Stimulated activated CD8-positive, alpha-beta memory T cell treated with anti-CD3 and anti-CD28 coated beads, Interleukin-15, amount 100 ng/mL, for 1 hour (primary cell): ENCODE data around the gene POU2AF1.
"Not testable (repeated sequence)": the region's sequence is repeated elsewhere in the genome, so short reads cannot be mapped to it uniquely, and the experiment has no call there.

Experiments
- DNase-seq: peaks from one replicate; pipeline ENCODE4 v3.0.0-alpha.2; 2020; ENCODE audit warnings: low read depth

POU2AF1 gene

DNA sequence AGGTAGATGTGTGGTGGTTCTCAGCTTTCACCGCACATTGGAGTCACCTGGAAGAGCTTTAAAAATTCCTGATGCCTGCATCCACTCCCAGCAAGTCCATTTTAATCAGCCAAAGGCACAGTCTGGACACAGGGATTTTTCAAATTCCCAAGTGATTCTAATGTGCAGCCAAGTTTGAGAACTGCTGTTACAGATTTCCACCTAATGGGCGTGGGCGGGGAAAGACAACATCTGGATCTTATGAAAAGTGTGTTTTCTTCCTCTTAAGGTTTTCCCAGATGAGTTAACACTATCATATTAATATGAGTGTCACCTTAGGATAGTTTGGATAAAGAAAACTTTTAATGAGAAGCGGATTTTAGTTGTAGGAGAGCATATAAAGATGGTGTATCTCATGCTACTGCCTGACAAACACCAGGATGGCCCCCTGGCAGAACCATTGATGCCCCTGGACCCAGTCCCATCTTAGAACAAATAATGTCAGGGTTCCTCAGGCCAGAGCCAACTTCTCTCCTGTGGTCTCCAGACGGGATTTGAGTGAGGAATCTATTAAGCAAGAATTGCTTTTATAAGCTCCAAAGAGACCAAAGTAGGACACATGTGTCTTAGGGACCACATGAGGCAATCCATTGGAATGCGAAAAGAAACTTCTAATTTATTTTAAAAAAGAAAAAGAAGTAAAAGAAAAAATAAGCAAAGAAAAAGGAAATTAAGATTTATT, 31.9 kb downstream of the POU2AF1 start:
- no peak for DNase-seq

DNA sequence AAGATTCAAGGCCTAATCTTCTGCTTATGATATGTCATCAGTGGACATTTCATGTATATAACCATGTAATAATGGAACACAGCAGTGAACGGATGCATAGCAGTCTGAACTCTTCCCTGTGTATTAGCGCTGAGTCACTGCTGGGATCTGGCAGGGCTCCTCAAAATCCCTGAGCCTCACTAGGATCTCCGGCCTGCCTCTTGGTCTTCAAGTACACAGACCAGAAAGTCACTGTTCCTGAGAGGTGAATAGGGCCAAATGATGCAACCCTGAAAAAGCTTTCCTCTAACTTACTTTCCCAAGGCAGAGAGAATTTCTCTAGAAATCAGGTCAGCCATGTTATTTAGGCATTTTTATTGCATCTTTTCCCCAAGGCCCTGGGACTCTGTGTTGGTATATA, 35.0 kb downstream of the POU2AF1 start:
- DNase-seq = no peak

DNA sequence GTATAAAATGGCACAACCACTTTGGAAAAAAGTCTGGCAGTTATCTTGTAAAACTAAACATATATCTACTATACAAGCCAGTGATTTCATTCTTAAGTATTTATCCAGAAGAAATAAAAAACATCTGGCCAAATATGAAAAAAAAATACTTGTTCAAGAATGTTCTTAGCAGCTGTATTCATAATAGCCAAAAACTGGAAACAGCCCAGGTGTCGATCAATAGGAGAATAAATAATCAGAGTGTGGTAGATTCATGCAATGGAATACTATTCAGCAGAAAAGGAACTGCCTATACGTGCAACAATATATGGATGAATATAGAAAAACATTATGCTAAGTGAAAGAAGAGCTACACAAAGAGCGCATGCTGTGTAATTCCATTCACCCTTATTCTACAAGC, 36.7 kb downstream of the POU2AF1 start:
- DNase-seq = no peak

DNA sequence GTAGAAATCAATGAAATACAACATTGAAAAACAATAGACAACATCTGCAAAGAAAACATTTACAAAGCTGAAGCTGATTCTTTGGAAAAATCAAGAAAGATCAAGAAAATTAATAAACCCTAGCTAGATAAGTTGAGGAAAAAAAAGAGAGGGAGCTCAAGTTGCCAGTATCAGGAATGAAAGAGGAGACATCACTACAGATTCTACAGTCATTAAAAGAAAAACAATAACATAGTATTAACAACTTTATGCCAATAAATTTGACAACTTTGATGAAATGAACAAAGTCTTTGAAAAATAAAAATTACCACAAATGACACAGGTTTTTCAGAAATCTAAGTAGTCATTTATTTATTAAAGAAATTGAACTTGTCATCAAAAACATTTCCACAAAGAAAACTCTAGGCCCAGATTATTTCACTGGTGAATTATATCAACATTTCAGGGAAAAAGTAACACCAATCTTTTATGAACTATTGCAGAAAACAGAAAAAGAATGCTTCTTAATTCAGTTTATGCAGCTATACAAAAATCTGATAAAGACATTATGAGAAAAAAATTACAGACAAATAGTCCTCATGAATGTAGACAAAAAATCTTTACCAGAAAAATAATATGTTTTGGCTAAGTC, 39.2 kb downstream of the POU2AF1 start:
- DNase-seq = no peak

DNA sequence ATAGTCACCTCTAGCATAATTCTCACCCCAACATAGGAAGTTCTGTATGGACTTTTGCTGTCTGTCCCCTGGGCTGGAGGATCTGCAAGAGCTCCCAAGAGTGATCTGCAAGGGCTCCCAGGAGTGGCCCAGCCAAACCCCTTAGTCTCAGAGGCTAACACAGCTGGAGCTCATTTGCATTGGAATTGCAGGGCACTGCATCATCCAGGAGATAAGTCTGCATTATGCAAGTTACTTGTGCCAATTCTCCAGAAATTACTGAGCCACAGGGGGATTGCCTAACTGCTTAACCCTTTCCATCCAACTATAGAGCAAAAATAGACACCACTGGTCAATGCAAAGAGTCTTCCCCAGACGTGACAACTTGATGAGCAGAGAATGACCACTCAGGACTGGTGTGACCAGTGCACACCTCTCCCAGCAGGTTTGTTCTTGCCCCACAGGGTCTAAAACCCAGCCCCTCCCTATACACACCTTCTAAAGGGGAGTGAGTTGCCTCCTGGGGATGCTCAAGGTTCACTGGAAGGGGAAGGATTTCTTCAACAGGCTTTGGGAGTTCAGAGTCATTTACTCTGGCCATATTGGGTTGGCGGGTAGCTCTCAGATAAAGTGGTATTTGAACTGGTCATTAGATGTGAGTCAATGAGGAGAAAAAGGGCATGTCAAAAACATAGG, 42.4 kb downstream of the POU2AF1 start:
- no peak for DNase-seq

DNA sequence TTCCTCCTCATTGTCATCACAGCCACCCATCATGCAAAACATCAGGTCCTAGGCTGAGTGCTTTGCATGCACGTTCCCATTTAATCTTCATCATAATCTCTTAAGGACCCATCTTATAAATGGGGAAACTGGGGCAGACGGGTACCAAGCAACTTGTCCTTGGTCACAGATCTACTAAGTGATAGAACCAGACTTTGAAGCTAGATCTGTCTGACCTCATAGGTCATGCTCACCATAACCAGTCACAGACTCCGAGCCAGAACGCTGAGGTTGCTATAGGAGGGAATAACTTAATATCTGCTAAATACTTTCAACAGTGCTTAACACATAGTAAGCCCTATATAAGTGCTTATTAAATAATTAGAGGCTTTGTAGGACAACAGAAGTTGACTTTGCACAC, 43.0 kb downstream of the POU2AF1 start:
- no peak for DNase-seq

DNA sequence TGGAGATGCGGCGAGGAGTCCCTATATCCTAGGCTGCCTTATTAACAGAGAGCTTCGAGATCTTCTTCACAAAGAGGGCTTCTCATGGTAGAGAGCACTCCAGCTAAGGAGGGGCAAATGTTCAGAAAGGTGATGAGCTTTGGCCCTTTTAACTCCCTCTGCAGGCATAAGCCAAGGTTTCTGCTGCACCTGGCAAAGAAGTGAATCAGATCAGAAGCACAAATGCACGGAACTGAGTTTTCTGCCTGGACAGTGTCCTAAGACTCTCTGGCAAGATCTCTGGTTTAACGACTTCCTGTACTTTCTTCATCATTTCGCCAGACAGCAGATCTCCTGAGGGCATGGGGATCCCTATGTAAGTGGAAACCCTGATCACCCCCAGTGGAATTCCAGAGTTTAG, 43.5 kb downstream of the POU2AF1 start:
- no peak for DNase-seq

DNA sequence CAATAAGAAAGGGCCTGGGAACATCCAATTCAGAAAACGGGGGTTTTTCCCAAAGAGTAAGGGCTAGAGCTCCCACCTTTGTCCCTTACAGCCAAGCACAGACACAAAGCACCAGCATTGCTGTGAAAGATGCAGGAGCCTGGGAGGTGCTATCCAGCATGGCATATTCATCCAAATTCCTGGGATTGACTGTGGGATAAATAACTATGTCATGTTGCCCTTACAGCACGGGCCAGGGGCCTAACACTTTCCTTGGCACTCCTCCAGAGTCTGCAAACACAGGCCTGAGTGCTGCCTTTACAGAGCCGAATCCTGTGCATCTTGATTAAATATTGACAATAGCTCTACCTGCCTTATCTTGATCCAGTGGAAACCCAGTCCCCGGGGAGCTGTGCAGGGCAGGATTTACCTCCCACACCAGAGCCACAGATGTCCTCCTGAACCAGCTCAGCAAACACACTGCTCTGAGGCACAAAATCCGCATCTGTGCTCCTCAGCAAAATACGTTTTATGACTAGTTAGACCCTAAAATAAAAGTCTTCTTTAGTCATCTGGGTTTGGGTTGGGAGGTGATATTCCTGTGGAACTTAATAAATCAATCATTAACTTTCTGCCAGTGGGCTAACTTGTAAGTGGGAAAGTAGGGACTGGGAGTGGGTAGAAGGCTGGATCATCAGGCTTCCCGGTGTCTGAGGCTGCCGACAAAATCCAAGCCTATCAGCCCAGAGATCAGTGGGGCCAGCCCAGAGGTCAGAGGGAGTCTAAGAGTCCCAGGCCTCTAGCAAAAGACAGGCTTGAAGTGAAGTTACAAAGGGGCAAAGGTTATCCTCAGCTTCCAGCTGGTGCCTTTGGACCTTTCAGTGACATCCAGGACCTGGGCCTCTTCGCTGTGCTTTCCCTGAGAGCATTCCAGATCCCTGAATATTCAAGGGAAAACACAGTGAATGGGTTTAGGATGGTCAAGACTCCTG, 44.3 kb downstream of the POU2AF1 start:
- DNase-seq = no peak

DNA sequence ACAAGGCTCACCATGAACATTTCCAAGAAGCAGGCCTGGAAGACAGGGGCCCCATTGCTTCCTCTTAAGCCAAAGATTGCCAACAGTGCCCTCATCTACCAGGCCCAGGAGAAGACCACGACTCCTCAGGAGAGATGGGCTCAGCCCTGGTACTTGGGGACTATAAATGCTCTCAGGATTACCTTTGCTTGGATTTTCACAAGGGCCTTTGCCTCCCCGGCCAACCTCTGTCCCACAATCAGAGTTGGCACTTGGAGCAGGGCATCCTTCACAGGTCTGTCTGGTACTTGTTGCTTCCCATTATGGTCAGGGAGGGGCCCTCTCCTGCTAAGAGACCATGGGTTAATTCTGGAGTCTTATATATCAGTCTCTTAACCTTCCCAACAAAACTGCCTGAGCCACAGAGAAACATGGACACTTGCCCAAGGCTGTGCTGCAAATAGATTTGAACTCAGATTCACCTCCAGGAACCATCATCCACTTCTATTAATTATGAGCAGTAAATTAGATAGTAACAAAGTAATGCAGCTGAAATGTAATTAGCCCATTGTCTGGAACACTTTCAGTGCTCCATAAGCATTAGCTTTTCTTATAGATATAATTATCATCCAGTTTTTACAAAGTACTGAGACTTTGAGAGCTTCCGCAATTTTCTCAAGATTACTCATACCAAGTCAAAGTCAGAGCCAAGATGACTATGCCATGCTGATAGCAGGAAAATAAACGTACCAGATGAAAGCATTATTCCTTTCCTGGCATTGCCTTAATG, 47.2 kb downstream of the POU2AF1 start:
- no peak for DNase-seq

DNA sequence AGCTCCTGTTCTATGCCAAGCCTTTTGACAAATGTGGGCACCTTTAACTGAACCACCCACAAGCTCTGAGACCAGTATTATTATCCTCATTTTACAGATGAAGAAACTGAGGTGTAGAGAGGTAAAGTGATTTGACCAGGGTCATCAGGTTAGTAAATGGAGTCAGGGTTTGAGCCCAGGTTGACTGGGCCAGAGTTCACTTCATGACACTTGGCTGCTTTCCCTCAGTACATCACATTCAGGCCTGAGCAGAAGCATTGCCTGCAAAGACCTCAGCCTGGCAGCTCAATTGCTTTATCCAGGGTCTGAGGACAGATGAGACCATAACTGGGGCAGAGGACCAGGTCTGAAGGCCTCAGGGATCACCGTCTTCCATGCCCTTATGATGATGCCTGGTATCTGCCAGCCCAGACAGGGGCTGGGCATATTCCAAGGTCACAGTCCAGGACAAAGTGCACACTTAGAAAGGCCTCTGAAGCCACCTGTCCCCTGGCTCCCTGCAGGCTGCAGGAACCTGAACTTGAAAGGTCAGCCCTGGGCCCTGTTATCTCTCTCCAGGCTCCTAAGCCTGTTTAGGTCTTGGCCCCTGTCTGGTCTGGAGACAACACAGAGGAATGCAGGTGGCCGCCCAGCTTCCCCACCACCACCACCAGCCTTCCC, 48.7 kb downstream of the POU2AF1 start:
- DNase-seq = no peak

DNA sequence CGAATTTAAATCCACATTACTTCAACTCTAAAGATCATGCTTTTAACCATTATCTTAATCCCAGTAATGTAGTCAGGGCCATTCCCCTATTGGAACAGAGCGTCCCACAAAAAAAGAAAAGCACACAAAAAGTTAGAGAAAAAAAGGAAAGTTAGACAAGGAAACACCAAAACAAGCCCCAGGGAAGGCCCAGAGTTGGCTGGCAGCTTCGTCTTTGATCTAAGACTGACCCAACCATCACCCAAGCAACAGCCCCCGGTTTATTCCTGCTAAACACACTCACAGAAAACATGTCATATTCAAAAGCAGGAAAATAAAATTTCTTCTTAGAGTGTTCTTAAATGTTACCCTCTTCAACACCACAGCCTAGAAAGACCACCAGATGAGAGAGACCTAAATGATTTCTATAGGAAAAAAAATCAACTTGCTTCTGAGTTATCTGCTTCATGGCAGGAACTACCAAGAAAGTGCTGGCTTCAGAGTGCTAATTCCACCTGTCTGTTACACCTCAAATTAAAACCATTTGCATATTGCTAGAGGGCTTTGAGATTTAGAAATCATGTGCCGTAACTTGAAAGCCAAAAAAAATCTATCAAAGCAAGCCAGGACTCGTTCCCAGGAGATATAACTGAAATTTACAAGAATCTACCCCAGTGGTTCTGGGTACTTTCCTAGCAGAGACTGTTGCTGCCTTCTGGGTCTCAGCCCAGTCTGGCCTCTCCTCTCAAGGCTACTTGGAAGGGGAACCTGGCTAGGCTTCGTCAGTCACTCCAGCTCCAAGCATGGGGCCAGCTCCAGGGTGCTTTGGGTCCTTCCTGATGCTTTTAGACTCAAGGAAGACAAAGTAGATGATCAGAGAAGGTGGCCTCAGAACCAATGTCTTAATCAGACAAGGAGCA, 49.5 kb downstream of the POU2AF1 start:
- no peak for DNase-seq

DNA sequence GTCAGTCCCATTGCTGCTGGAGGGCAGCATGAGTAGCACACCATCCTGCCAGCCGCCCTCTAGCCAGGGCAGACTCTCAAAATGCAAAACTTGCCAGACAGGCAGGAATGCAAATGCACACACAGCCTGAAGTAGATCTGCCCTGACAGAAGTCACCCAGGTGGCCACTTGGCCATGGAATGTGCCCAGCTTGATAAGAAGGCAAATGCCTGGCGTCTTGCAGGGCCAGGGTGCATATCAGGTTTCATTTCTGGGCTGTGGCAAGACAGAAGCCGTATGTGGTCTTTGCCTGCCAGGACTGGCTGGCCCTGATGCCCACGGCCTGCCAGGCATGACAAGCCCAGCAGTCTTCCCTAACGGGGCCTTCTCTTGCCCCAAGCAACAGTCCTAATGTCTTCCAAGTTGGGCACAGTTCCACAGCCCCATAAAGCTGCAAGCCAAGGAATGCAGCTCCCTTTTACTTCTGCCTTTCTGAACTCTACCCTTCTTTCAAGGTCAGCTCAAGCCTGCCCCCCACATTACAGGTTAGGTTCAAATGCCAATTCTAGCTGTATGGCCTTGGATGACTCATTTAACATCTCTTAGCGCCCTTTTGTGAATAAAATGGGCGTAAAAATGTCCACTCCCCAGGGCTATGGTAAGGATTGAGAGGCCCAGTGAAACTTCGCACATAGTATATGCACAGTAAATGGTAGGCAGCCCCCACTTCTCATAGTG, 51.0 kb downstream of the POU2AF1 start:
- DNase-seq = no peak

DNA sequence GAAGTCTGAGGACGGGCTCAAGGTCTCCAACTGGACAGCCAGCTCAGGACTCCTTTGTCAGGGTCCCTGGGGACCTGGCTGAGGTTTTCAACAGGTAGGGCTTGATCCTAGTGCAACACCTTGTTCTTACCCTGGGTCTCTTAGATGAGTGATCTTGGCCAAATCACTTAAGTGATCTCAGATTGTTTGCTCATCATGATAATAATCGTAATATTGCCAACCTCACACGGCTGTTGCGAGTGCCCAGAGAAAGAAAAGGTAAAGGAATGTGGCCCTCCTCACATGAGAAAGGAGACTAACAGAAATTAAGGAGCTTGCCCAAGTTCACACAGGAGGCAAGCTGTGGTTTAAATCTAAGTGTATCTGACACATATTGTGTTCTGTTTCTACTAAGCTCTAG, 52.3 kb downstream of the POU2AF1 start:
- DNase-seq = no peak

DNA sequence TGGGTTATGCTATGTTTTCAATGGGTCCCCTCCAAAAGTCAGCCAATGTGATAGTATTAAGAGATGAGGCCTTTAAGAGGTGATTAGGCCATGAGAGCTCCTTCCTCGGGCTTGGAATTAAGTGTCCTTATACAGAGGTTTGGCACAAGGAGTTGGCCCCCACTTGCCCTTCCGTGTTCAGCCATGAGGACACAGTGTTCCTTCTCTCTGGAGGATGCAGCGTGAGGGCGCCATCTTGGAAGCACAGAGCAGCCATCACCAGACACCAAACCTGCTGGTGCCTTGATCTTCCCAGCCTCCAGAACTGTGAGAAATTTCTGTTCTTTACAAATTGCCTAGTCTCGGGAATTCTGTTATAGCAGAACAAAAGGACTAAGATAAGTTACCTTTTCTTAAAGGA, 53.8 kb downstream of the POU2AF1 start:
- no peak for DNase-seq

DNA sequence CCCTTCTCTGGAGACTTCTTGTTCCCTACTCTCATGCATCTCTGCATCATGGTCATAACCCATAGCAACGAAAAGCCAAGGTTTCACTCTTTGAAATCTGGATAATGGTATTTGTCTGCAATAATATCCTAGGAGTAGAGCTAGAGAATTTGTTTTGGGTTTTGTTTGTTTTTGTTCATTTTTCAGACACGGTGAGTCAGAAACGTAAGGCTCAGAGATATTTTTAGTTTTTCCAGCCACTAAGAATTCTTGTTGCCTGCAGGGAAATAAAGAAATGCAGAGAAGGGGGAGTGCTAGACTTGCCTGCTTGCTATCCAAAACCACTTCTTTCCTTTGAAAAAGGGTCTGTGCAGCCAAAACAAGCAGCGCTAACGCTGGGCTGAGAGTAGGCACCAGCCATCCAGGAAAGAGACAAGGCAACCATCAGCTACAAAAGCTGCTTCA, 54.8 kb downstream of the POU2AF1 start:
- no peak for DNase-seq

DNA sequence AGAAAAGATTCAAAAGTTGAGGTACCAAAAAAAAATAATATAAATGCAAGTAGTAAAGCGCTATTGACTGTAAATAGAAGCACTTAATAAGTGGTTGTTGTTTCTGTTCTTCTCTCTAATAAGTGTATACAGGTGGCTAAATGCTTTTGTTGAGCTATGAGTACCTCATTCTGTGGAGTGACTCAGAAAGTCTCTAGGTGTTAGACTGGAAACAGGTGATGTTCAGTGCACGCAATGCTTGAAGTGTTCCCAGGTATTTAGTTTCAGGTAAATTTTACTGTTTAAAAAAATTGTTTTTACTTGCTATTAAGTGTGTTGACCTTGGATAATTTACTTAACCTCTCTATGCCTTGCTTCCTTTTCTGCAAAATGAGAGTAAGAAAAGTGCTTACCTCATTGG, 56.5 kb downstream of the POU2AF1 start:
- DNase-seq = no peak

DNA sequence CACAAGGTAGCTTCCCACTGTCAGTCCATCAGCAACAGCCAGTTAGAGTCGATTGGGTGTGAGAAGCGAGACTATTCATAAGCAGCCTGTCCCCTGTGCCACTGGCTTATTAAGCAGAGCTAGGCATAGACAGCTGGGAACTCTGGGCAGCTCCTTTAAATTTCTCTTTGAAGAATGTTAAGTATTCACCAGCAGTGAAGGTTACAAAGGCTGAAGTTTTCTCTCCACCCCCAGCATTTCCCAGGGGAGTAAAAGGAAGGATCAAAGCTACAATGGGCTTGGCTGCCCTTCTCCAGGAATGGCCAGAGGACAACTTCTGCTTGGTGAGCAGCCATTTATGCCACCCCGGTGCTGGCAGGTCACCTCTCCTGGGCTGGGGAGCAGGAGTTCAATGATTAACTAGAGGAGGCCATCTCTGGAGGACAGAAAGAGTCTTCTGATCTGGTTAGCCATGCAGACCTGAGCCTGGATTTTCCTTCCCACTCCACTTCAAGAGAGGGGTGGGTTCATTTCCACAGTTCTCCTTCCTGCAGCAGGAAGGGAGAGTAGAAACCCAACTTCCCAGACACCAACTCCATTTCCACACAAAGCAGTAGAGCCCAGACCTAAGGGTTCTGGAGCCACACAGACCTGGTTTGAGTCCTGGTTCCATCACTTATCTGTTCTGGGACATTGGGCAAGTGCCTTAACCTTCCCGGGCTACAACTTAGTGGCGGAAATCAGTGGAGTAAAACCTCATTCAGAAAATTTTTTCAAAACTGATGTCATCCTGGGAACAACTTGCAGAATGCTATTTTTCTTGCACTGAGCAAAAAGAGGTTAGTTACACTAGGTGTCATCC, 58.1 kb downstream of the POU2AF1 start:
- DNase-seq = no peak

DNA sequence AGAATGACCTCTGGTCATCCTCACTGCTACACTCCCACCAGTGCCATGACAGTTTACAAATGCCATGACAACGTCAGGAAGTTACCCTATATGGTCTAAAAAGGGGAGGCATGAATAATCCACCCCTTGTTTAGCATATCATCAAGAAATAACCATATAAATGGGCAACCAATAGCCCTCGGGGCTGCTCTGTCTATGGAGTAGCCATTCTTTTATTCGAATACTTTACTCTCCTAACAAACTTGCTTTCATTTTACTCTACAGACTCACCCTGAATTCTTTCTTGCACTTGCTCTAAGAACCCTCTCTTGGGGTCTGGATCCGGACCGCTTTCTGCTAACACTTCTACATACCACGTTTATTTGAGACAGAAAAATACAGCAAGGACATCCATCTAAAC, 58.9 kb downstream of the POU2AF1 start:
- DNase-seq = not testable (repeated sequence)
